Osteocyte (in vitro differentiated cells): Measurements from ENCODE around the gene PAPSS1. TPM values are rescaled to one million over a fixed set of nuclear protein-coding genes. Genes with fewer than 3 reads are reported as not detected.

Experiments used
- DNase-seq: peaks from one replicate; pipeline ENCODE4 v3.0.0; 2021; ENCODE audit warnings: mixed read lengths; ENCODE audit not compliant: unreplicated experiment; ENCODE audit errors: extremely low spot score
- H3K27ac Mint-ChIP-seq: one replicate; pipeline ENCODE4 v1.8.0; 2021; ENCODE audit warnings: mild to moderate bottlenecking, mixed read lengths; ENCODE audit not compliant: unreplicated experiment
- H3K27me3 Mint-ChIP-seq: one replicate; pipeline ENCODE4 v1.8.0; 2021; ENCODE audit warnings: mixed read lengths; ENCODE audit not compliant: unreplicated experiment
- H3K36me3 Mint-ChIP-seq: one replicate; pipeline ENCODE4 v1.8.0; 2021; ENCODE audit warnings: mixed read lengths; ENCODE audit not compliant: unreplicated experiment
- H3K4me1 Mint-ChIP-seq: one replicate; pipeline ENCODE4 v1.8.0; 2021; ENCODE audit warnings: mixed read lengths; ENCODE audit not compliant: unreplicated experiment
- H3K4me3 Mint-ChIP-seq: one replicate; pipeline ENCODE4 v1.8.0; 2021; ENCODE audit warnings: mild to moderate bottlenecking, moderate library complexity, mixed read lengths; ENCODE audit not compliant: unreplicated experiment
- H3K9me3 Mint-ChIP-seq: one replicate; pipeline ENCODE4 v1.8.0; 2021; ENCODE audit warnings: mixed read lengths; ENCODE audit not compliant: unreplicated experiment
- total RNA-seq: library from RNA; stranded (reverse); gene quantifications from 2 replicates; pipeline ENCODE4 v1.2.1, GENCODE V29; 2021
- TF ChIP-seq, protein P1 (sequence below): fragments of 200-600 bp; sonication (generic); IDR thresholded peaks from 2 replicates; pipeline ENCODE4 v1.5.0; 2021; ENCODE audit warnings: antibody characterized with exemption, mild to moderate bottlenecking, moderate library complexity

Gene PAPSS1
- total RNA-seq, 1 donor from 2014 or later = 82.6 TPM

DNA sequence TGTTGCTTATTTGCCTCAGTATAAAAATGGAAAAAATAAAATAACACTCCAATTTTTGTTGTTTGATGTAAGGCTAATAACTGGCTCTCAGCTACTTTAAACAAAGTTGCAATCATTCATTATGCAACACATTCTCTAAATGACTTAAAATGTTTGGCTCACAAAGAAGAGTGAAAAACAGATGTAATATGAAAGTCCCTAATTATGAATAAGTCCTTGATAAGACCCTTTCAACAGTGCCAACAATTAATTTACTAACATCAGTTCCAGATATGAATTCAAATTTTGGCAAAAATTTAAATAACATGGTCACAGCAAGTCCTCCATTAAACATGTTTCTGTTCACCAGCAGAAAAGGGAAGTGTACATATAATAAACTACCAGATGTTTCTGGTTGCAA, 69.8 kb downstream of the PAPSS1 start:
- Mint-ChIP-seq H3K36me3 (peaks cover 58% of the 10 kb centered on the region), H3K4me1 (peaks cover 24% of the 10 kb centered on the region), H3K9me3 (no peaks in the 10 kb centered on the region), H3K4me3 (no peak overlapping the region), H3K27ac (no peak overlapping the region), H3K27me3 (no peaks in the 10 kb centered on the region)
- TF ChIP-seq, protein P1, sequence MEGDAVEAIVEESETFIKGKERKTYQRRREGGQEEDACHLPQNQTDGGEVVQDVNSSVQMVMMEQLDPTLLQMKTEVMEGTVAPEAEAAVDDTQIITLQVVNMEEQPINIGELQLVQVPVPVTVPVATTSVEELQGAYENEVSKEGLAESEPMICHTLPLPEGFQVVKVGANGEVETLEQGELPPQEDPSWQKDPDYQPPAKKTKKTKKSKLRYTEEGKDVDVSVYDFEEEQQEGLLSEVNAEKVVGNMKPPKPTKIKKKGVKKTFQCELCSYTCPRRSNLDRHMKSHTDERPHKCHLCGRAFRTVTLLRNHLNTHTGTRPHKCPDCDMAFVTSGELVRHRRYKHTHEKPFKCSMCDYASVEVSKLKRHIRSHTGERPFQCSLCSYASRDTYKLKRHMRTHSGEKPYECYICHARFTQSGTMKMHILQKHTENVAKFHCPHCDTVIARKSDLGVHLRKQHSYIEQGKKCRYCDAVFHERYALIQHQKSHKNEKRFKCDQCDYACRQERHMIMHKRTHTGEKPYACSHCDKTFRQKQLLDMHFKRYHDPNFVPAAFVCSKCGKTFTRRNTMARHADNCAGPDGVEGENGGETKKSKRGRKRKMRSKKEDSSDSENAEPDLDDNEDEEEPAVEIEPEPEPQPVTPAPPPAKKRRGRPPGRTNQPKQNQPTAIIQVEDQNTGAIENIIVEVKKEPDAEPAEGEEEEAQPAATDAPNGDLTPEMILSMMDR = no peak
- DNase-seq = no peak

- DNase-seq = no peak
- Mint-ChIP-seq H3K27ac (no peak overlapping the region), H3K4me3 (no peak overlapping the region), H3K27me3 (no peaks in the 10 kb centered on the region), H3K9me3 (no peaks in the 10 kb centered on the region), H3K4me1 (peaks cover 21% of the 10 kb centered on the region), H3K36me3 (peaks cover 58% of the 10 kb centered on the region)
- TF ChIP-seq, protein P1 = no peak
These were observed 71.6 kb downstream of the PAPSS1 start for GRCh38 chr4:107648178-107648991.

DNA sequence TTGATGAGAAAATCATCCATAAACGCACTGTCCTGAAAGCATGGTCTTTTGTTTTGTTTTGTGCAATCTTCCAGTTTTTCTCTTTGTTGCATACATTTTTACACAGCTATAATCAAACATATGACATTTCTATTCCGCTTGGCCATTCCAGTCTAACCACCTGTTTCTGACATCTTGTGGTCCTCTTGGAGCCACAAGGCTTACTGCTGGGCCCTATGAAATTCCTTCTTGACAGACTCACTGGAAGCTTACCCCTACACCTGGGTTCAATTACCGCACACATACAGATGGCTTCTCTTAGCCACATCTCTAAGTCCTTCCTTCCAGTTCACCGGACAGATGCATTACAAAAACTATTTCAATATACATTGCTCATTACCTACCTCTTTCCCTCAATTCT, 72.4 kb downstream of the PAPSS1 start:
- no peak for DNase-seq
- Mint-ChIP-seq H3K27me3 (no peaks in the 10 kb centered on the region), H3K36me3 (peaks cover 55% of the 10 kb centered on the region), H3K4me3 (no peak overlapping the region), H3K9me3 (no peaks in the 10 kb centered on the region), H3K27ac (no peak overlapping the region), H3K4me1 (peaks cover 21% of the 10 kb centered on the region)
- TF ChIP-seq, protein P1 = no peak

- Mint-ChIP-seq H3K36me3 (peaks cover 43% of the 10 kb centered on the region), H3K27me3 (no peaks in the 10 kb centered on the region), H3K4me3 (no peak overlapping the region), H3K9me3 (no peaks in the 10 kb centered on the region), H3K4me1 (peaks cover 17% of the 10 kb centered on the region), H3K27ac (no peak overlapping the region)
- no peak for DNase-seq
- TF ChIP-seq, protein P1 = no peak
These were observed 74.4 kb downstream of the PAPSS1 start for GRCh38 chr4:107645604-107646003.

DNA sequence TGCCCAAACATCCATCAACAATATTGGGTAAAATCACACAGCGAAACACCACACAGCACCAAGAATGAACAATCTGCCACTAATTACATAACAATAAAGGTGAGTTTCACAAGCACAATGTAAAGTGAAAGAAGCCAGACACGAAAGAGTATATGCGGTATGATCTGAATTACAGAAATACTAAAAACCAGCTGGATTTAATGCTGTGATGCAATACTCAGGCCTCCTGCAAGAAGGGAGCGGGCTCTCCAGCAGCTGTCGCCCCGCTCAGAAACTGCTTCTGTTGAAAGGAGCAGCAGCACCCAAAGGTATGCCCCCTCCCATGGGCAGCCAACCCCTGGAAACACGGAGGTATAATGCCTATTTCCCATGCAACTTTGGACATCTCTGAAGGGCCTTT, 77.0 kb downstream of the PAPSS1 start:
- H3K36me3 Mint-ChIP-seq = peaks cover 26% of the 10 kb centered on the region
- no peak overlapping the region for H3K4me3 Mint-ChIP-seq
- TF ChIP-seq, protein P1 = no peak
- H3K9me3 Mint-ChIP-seq = no peaks in the 10 kb centered on the region
- DNase-seq = no peak
- no peaks in the 10 kb centered on the region for H3K4me1 Mint-ChIP-seq
- H3K27me3 Mint-ChIP-seq = no peaks in the 10 kb centered on the region
- H3K27ac Mint-ChIP-seq = no peak overlapping the region
